Measurements from ENCODE around the gene VEGFA. TPM values are rescaled to one million over a fixed set of nuclear protein-coding genes. Genes with fewer than 3 reads are reported as not detected.

VEGFA gene
- total RNA-seq (2022; extraction: Qiagen RNA extraction; ENCODE audit: low read depth), result 33.1 to 37.1 TPM (median 34.0 TPM) in 5 replicates

DNA sequence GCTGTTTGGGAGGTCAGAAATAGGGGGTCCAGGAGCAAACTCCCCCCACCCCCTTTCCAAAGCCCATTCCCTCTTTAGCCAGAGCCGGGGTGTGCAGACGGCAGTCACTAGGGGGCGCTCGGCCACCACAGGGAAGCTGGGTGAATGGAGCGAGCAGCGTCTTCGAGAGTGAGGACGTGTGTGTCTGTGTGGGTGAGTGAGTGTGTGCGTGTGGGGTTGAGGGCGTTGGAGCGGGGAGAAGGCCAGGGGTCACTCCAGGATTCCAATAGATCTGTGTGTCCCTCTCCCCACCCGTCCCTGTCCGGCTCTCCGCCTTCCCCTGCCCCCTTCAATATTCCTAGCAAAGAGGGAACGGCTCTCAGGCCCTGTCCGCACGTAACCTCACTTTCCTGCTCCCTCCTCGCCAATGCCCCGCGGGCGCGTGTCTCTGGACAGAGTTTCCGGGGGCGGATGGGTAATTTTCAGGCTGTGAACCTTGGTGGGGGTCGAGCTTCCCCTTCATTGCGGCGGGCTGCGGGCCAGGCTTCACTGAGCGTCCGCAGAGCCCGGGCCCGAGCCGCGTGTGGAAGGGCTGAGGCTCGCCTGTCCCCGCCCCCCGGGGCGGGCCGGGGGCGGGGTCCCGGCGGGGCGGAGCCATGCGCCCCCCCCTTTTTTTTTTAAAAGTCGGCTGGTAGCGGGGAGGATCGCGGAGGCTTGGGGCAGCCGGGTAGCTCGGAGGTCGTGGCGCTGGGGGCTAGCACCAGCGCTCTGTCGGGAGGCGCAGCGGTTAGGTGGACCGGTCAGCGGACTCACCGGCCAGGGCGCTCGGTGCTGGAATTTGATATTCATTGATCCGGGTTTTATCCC lies at the start of gene VEGFA:
TSS of gene VEGFA (plus strand) at position 686 of the 846 bp plus-strand sequence.

Other genes with a start within 250 kb of the VEGFA start
- 26.4 to 29.7 TPM (median 29.1 TPM) in 5 replicates for gene XPO5, start 194.2 kb upstream of the VEGFA start, total RNA-seq (2022; extraction: Qiagen RNA extraction; ENCODE audit: low read depth)
- 8.4 to 10.3 TPM (median 9.1 TPM) in 5 replicates for gene POLH, start 194.0 kb upstream of the VEGFA start, total RNA-seq (2022; extraction: Qiagen RNA extraction; ENCODE audit: low read depth)
- gene GTPBP2, start 140.9 kb upstream of the VEGFA start, total RNA-seq (2022; extraction: Qiagen RNA extraction; ENCODE audit: low read depth), result 13.6 to 22.0 TPM (median 20.5 TPM) in 5 replicates
- 34.9 to 40.1 TPM (median 35.7 TPM) in 5 replicates for gene MAD2L1BP, start 134.4 kb upstream of the VEGFA start, total RNA-seq (2022; extraction: Qiagen RNA extraction; ENCODE audit: low read depth)
- 0.13 to 0.30 TPM (median 0.16 TPM) in 5 replicates for gene RSPH9, start 125.2 kb upstream of the VEGFA start, total RNA-seq (2022; extraction: Qiagen RNA extraction; ENCODE audit: low read depth)
- gene MRPS18A, start 82.4 kb upstream of the VEGFA start, total RNA-seq (2022; extraction: Qiagen RNA extraction; ENCODE audit: low read depth), result 45.6 to 50.2 TPM (median 46.5 TPM) in 5 replicates

Measured in A549 treated with RU486 at 1 μM for 4 hours (cell line).